Fibroblast of gingiva (primary cell): Measurements from ENCODE around the gene PRKCG.
"Not testable (repeated sequence)": the region's sequence is repeated elsewhere in the genome, so short reads cannot be mapped to it uniquely, and the experiment has no call there.

Experiments
- DNase-seq: peaks from one replicate; pipeline ENCODE4 v3.0.0-alpha.2; 2011; ENCODE audit warnings: low read depth

Gene PRKCG

DNA sequence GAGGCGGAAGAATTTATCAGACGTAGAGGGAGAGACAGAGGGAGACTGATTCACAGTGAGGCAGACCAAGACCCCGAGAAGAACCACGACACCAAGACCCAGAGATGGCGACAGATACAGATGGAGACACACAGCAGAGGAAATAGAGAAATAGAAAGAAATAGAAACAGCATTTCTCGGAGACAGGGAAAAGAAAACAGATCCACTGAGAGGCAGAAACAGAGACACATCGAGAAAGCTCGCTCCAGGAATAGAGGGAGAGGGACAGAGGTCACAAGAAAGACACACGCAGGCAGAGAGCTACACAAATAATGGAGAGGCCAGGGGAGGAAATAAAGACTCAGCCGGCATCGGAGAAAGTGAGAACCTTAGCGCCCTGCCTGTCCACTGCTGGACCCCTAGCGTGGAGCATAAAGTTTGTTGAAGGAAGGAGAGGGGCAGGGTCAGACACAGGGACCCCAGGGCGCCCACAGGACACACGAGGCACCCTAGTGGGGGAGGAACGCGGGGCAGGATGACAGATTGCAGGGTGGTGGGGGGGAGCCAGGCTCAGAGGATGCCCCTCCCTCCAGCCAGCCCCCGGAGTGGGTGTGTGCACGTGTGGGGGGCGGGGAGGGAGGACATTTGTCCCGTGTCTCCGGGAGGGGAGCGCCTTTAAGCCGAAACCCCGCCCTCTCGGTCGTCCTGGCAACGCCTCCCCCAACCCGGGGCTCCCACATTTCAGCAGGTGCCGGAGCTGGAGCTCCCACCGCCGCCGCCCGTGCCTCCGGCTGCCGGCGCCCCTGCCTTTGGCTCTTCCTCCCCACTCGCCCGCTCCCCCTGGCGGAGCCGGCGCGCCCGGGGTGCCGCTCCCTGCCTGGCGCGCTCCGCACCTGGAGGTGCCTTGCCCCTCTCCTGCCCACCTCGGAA, at the start of gene PRKCG:
Gene PRKCG (plus strand): TSS at position 716 of the 909 bp plus-strand sequence. CDS start 298 bp downstream, outside the sequence.
- DNase-seq = no peak

GRCh38 chr19:53832861-53833260, 49.1 kb upstream of the PRKCG start:
- not testable (repeated sequence) for DNase-seq

- not testable (repeated sequence) for DNase-seq
These were observed 43.6 kb upstream of the PRKCG start for GRCh38 chr19:53838446-53838845.

- DNase-seq = not testable (repeated sequence)
These were observed 41.8 kb upstream of the PRKCG start for GRCh38 chr19:53840241-53840640.

GRCh38 chr19:53840914-53841313, 41.1 kb upstream of the PRKCG start:
- DNase-seq = peak; percentile 85

- no peak for DNase-seq
These were observed 37.1 kb upstream of the PRKCG start for GRCh38 chr19:53844849-53845246.

GRCh38 chr19:53847555-53847954, 34.4 kb upstream of the PRKCG start:
- DNase-seq = no peak

GRCh38 chr19:53849237-53849676, 32.7 kb upstream of the PRKCG start:
- DNase-seq = peak; percentile 66

DNA sequence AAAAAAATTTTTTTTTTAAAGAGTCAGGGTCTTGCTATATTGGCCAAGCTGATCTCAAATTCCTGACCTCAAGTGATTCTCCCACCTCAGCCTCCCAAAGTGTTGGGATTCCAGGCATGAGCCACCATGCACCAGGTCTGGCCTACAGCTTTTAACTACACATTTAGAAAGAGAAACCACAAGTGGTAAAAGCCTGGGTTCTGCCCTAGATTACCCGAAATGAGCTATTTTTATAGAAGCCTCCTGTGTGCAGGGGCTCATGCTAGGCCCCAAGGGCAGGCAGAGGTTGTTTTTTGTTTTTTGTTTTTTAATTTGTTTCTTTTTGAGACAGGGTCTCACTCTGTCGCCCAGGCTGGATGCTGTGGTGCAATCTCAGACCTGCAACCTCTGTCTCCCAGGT, 28.3 kb upstream of the PRKCG start:
- no peak for DNase-seq

- DNase-seq = no peak
These were observed 17.6 kb upstream of the PRKCG start for GRCh38 chr19:53864308-53864836.

DNA sequence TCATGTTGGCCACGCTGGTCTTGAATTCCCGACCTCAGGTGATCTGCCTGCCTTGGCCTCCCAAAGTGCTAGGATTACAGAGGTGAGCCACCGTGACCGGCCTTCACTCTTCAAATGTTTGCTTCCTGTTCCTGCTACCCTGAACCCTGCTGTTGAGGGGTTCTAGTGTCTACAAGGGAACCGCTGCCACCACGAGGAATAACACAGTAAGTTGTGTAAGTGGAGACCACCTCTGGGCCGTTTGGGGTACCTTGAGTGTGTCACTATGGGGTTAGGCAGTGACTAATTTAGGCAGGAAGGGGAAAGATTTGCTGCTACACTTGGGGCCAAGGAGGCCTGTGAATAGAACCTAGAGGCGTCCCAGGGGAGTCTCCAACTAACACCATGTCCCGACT, 16.5 kb upstream of the PRKCG start:
- no peak for DNase-seq

DNA sequence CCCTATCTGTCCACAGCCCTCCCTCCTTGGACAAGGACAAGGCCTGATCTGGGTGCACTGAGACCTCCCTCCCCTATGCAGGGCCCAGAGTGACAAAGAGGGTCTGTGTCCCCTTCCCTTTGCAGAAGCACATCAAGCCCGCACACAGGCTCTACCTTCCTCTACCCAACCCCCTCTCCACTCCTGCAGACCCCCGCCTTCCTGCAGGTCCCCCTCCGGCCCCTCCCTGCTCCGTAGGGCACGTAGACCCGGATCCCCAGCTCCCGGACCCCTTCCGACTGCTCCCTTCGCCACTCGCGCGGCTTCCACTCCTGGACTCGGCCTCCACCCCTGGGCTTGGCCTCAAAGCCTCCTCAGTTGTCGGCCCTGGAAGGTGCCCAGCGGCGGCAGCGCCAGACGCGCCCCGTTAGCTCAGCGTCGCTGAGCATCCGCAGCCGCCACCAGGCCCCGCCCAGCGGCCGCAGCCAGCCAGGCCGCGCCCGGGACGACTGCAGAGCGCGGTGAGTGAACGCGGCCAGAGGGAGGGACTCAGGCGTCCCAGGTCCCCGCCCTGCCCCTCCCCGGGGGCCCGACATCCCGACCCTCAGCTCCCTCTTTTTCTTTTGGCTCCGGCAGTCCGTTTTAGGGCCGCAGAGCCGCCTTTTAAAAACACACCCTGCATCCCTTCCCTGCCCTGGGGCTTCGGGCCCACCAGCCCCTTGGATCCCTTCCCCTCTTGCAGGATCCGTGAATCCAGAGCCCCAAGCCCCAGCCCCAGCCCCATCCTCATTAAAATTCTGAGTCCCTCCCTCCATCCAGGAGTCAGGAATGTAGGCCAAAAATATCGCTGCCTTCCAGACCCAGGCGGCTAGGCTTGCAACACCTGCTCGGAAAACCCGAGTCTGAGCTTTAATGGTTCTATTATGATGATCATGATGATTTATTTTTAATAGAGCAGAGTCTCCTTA, 15.8 kb upstream of the PRKCG start:
- peak; percentile 82 for DNase-seq

- no peak for DNase-seq
These were observed 15.2 kb upstream of the PRKCG start for GRCh38 chr19:53866865-53867224.

DNA sequence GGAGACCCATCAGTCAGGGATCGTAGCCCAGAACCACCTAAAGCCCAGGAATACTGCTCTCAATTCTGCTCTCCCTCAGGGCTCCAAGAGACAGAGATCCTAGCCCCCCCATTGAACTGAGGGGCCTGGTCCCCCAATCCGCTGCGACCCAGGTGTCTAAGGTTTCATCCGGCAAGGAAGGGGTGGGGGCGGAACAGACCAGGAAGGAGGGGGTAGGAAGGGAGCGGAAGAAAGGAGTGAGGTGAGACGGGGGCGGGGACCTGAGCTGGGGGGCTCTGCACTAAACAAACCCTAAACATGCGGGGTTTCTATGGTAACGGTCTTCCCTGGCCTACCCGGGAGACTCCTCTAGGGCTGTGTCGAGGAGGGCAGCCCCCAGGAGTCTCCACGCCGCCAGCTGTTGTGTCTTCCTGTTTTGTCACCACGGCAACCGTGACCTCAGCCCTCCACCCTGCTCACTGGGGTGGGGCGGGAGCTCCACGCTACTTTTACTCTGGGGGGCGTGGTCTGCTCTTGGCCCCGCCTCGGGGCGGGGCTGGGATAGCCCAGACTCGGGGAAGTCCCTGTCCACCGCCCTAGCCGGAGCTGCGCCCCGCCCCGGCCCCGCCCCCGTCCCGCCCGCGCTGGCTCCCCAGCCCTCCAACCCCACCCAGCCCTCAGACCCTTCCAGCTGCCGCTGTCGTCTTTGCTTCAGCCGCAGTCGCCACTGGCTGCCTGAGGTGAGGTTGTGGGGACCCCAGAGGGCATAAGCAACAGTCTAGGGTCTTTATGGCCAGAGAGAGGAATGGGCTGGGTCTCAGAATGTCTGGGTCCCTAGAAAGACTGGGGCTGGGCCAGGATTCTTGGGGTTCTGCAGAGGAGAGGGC, 14.5 kb upstream of the PRKCG start, which contains the start of gene MYADM:
Gene MYADM (plus strand): TSS at position 659 of the 866 bp plus-strand sequence. CDS start 5,647 bp downstream, outside the sequence.
- peak; percentile 99 for DNase-seq

GRCh38 chr19:53868091-53868891, 13.7 kb upstream of the PRKCG start:
- DNase-seq = peak; percentile 67

DNA sequence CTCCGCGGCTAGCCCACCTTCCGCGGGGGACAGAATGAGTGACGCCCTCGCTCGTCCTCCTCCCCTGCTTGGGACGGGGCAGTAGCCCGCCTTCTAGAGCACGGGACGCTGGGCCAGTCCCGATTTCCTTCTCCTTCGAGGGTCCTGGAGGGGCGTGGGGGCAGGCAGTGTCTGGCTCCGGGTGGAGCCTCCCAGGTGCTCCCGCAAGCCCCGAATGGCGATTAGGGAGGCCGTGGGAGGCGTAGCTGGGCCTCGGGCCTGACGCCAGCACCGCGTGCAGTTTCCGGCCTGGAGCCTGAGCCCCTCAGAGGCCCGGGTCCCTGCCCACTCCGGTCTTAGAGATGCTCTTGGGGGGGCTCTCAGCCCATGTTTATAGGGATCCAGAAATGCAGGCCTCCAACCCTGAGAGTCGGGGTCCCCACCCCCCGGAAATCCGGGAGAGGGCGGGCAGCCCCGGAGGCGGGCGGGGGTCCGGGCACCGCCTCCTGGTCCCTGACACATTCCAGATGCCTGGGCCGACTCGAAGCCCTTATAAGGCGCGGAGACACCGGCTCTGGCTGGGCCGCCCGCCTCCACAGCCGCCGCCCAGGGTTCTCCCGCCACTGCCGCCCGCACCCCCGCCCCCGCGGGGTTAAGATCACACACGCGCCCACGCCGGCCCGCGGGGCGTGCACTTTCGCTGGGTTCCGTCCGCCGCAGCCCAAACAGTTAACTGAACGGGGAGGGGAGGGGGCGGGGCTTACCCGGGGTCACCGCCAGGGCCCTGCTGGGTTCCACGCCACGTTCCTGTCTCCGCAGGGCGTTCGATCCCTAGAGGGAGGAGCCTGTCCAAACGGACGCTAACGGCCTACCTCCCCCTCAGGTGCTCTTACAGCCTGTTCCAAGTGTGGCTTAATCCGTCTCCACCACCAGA, 12.8 kb upstream of the PRKCG start:
- peak; percentile 88 for DNase-seq

GRCh38 chr19:53869805-53870484, 12.1 kb upstream of the PRKCG start:
- DNase-seq = not testable (repeated sequence)

GRCh38 chr19:53870485-53870844, 11.5 kb upstream of the PRKCG start:
- no peak for DNase-seq

DNA sequence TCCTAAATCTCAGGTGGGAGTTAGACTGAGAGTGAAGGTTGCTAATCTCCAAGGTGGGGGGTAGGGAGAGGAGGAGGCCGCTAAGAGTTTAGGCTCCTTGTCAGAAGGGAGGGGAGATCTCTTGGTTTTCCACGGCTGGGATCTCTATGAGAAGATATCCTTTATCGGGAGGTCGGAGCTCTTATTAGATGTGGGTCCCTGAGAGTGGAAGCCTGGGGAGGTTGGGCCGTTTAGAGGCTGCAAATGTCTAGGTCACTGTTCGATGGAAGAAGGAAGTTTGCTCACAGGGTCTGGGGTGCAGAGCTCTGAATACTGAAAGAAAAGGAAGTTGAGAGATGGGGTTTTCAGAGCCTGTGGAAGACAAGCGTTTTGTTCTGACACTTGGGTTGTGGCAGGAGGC, 10.5 kb upstream of the PRKCG start:
- DNase-seq = no peak
